DMS79 treated with DMSO at 0.1 percent for 48 hours (cell line): ENCODE measurements around the gene PTRH2.

Experiments used
- DNase-seq: peaks from one replicate; lab custom pipeline; 2025; lab: John Stamatoyannopoulos, UW

The PTRH2 gene

DNA sequence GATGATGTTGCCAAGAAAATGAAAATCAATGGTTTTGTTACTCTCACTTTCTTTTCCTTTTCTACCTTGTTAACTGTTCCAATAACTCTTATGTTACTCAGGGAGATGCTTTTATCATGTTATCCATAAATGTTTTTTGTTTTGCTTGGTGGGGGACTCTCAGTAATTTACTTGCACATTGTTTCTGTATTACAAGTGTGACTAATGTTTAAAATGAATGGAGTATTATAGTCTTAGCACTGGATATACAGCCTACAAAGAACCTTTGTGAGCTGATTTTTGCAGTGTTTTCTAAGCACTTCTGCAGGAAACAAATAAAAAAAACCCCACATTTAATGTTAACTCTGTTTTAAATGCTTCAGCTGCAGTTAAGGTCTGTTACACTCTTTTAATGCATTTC lies 12.3 kb upstream of the PTRH2 start:
- DNase-seq = no peak

DNA sequence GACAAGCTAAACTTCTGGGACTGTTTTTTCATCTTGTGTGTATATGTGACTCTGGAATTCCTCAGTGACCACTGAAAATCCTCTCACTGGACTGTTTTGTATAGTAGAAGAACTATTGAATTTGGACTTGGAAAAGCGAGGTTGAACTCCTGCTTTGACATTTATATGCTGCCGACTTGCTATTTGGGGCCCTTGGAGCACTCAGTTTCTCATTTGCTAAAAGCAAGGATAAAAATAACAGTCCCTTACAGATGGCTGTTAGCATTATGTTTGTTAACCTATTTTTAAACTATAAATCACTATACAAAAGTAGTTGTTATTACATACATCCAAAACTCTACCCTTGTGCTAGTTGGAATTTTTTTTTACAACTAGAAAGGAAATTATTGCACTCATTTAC lies 9.2 kb upstream of the PTRH2 start:
- no peak for DNase-seq

DNA sequence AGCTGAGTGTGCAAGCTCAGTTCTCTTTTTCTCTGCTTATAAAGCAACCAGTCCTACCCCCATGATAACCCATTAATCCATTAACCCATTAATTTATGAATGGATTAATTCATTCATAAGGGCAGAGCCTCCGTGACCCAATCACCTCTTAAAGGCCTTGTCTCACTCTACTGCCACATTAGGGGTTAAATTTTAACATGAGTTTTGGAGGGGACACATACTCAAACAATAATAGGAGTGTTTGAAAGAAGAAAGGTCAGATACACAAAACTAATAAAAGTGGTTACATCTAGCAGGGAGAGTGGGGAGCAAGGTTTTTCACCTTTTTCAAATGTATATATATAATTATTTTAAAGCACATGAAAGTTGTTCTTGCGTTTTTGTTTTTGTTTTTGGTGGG lies 7.0 kb upstream of the PTRH2 start:
- DNase-seq = no peak

DNA sequence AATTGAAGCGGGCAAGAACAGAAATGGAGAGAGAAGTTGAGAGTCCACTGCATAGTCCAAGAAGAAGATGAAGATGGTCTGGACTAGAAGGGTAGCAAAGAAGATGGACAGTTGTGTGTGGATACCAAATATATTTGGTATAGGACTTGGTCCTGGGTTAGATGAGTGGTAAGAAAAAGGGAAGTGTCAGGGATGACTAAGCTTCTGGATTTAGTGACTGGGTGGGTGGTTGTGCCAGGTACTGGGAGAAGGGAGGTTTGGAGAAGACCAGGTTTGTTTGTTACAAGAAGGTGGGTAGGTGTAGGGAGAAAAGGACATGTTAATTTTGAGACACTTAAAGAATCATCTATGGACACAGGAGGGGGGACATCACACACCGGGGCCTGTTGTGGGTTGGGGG lies 5.6 kb upstream of the PTRH2 start:
- no peak for DNase-seq

DNA sequence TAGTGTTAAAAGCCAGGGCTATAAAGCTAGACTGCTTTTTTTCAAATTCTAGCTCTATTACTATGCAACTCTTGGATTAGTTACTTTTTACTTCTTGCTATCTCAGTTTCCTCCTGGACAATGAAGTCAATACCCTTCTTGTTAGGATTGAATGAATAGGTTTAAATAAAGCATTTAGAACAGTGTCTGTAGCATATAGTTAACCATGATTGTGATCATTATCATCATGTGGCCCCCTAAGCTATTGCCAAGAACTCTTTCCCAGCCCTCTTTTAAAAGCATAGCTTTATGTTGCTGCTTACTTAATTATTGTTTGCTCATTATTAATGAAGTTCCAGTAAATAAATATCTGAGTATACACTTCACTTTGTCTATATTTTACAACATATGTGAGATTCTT lies 4.7 kb upstream of the PTRH2 start:
- DNase-seq = no peak

DNA sequence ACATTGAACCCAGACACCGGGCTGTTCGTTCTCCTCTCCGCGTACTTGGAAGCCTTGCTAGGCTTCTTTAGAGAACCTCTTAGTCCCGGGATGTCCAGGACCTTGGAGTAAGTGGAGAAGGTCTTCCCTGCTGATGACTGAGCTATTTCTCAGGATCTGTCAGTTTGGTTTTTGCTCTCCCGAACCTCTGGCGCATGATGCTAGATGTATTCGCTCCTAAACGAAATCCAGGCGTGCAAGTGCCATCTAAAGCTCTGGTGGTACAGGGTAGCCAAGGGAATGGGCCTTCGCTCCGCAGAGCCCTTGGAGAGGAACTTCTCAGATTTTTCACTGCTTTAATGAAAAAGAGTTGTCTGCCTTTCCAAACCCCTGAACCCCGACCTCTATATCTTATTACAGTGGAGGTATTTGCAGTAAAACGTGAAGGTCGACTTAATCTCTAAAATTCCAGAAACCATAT lies 771 bp upstream of the PTRH2 start:
- no peak for DNase-seq

DNA sequence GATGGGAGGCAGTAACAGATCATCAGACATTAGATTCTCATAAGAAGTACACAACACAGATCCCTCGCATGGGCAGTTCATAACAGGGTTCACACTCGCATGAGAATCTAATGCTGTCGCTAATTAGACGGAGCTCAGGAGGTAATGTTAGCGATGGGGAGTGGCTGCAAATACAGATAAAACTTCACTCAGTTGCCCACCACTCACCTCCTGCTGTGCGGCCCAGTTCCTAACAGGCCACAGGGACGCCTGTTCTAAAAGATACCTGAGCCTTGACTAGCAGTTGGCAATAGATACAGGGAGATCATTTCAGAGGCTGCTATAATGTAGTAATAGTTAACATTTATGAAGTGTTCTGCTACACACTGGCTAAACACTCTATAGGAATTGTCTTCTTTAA lies 4.9 kb downstream of the PTRH2 start:
- no peak for DNase-seq

DNA sequence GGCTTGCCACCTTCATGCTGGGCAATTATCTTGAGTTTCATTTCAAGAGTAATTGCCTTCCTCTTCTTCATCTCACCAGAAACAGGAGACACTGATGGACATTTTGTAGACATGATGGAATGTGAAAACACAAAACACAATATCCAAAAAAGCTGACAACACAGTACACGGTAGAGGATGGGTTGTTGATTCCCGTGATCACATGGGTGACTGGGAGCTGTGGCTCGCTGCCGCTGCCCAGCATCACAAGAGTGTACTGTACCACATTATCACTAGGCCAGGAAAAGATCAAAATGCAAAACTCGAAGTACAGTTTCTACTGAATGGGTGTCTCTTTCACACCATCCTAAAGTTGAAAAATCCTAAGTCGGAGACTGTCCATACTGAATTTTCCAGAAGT lies 7.4 kb downstream of the PTRH2 start:
- DNase-seq = no peak

DNA sequence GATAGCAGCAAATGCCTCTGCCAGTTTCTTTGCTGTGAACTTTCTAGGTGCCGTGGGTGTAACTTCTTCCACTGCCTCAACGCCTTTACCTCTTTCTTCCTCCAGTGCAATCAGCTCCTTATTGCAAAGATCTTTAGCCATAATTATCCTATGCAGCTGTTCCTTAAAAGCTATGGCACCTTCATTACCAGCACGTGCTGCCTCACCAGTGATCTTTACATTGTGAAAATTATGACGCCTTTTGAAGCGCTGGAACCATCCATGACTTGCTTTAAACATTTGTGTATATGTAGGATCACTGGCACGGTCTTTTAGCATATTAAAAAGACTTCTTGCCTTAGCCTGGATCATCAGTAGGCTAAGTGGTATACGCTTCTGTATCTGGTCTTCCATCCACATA lies 8.0 kb downstream of the PTRH2 start:
- no peak for DNase-seq

DNA sequence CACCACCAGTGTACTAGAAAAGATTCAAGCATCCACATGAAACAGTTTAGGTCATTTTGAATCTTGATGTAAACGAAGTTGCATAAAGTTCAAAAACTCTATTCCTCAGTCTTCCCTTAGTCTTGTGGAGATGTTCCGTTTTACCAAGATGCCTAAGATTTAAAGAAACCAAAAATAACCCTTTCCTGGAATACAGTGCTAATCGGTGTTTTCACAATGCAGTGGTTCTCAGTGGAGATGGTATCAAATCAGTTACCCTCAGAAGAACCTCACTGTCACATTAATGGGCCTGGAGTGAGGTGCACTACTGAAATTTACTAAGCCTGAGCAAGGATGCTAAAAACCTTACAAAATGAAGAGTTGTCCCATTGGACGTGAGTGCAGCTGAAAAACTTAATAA lies 9.1 kb downstream of the PTRH2 start:
- no peak for DNase-seq

DNA sequence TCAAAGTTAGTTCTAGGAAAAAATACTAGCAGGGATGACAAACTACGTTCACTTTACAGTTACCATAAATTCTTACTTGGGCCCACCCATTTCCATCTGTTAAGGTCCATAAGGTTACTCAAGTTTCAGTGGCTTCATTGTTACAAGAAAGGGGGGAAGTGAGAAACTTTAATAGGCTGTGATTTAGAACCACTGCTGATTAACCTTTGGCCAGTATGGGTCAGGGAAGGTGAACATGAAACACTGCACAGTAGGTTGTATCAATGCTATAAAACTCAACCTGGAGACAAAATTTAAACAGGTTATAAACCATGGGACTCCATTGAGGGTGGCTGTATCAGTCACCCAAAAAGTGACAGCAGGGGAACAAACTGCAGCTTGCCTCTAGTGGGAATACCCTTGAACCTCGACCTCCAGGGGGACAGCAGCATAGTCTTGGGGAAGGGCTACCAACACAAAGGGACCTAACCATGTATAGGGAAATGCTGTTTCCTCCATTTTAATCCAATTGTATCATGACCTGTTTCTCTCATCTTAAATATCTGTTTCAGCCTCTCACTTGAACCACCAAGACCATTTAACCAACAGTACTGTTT lies 10.4 kb downstream of the PTRH2 start:
- no peak for DNase-seq

DNA sequence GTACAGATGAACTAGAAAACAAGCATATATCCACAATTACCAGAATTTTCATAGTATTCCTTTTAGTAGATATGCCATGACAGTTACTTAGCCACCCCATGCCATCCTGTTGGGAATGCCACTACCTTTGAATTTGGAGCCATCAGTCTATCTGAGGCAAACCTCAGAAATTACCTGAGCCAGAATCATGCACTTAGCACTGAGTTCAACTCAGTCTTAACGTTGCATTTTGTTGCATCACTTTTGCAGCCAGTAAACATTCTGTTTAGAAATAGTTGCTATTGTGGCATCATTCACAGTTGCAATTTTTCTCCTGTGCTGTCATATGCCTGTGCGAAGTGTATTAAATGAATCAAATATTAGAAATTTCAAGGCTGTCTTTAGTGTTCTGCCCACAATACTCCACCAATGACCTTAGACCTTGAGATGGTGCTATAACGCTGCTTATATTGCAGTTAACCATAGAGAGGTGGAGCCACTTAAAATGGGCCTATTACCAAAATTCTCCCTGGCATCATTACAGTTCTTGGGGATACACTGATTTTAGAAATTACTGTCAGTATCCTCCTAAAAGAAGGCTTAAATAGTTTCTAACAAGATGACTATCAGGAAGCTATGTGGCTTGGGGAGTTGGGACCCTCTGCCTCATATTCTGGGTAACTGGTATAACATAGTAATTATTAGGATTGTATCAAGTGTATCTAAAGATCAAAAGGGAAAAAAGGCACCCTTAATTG lies 11.1 kb downstream of the PTRH2 start:
- DNase-seq = no peak

DNA sequence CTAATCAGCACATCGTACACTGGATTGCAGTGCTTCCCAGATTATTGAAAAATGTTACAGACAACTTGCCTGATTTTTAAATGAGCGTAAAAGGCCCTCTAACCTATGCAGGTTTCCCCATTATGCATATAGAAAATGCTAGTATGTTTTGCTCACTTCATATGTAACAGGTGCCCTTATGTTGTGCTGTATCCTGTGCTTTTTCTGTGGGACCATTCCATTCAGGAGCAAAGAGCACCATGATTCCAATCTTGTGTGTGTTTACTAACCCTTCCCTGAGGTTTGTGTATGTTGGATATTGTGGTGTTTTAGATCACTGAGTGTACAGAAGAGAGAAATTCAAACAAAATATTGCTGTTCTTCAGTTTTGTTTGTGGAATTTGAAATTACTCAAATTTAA lies 12.9 kb downstream of the PTRH2 start:
- DNase-seq = no peak

DNA sequence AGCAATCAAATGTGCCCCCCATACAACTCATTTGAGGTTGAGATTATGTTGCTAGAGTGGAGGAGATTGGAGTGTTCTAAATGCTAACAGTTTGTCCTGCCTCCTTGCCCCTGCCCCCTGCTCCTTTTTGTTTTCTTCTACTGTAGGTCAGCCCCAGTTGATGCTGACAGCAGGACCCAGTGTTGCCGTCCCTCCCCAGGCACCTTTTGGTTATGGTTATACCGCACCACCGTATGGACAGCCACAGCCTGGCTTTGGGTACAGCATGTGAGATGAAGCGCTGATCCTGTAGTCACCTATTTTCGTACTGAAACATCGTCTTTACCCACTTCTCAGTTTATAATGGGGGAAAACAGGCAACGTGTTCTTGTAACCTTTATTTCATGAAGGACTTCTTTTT lies 13.6 kb downstream of the PTRH2 start:
- DNase-seq = no peak

DNA sequence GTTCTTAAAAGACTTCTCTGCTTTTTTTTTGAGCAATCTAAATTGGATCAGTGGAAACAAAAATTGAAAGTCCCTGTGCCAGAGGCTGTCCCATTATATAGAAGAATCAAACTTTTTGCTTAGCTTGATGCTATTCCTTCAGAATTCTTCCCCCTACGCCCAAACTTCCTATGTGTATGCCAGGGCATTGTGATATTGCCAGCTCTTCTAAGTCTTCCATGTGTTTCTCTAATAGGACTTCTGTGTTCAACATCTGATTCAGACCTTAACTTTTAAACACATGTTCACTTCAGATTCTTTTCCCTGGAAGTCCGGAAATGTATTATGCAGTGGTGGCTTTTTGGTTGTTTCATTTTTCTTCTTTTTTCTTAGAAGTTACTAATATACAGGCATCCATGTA lies 18.7 kb downstream of the PTRH2 start:
- no peak for DNase-seq

DNA sequence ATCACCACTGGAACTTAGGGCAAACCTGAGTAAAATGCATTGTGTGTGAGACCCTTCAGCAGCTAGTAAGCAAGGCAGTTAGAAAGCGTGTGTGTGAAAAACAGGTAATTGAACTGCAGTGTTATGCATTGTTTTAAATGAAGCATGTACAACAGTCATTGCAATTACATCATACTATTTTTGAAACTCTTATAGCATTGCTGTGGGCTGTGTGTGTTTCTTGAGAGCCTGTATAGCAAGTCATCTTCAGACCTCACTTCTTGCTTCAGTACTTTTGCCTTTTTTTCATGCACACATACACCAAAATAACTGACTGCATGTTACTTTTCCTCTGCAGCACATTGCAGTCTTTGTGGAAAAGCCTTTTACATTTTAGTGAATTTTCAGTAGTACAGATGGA lies 19.2 kb downstream of the PTRH2 start:
- no peak for DNase-seq

DNA sequence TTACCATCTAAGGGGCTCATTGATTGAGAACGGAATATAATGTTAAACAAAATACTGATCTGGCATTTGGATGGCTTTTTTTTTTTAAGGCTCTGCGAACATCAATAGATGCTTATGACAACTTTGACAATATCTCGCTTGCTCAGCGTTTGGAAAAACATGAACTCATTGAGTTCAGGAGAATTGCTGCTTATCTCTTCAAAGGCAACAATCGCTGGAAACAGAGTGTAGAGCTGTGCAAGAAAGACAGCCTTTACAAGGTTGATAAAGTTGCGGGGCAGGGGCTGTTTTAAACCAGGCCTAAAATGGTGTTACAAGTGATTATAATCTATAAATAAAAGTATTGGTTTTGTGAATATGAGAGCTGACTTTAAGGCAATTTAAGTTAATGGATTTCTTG lies 22.3 kb downstream of the PTRH2 start:
- no peak for DNase-seq

DNA sequence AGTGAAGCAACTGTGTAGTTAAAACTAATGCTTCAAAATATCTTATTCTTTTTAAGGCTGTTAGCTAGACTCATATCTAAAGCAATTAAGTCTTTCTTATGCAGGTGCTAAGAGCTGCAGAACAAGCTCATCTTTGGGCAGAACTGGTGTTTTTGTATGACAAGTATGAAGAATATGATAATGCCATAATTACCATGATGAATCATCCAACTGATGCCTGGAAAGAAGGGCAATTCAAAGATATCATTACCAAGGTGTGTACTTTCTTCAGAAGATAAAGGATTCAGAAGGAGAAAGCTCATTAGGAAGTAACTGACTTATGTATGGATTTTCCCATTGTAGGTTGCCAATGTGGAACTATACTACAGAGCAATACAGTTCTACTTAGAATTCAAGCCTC lies 23.9 kb downstream of the PTRH2 start:
- DNase-seq = no peak

DNA sequence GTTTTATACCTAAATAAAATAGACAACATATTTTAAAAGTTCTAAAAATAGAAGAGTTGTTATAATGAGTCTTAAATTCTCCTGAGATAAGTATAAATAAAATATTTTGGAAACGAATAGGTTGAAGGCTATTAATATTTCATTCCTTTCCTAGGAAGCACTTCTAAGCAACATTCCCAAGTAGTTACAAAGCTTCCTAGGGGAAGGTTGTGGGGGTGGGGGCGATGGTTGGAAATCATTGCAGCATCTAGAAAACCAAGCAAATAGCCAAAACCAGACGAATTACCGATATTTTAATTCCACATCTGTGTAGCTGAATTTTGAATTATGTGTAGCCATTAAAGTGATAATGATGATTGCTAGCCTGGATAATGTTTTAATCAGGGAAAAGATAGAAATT lies 26.9 kb downstream of the PTRH2 start:
- DNase-seq = no peak

DNA sequence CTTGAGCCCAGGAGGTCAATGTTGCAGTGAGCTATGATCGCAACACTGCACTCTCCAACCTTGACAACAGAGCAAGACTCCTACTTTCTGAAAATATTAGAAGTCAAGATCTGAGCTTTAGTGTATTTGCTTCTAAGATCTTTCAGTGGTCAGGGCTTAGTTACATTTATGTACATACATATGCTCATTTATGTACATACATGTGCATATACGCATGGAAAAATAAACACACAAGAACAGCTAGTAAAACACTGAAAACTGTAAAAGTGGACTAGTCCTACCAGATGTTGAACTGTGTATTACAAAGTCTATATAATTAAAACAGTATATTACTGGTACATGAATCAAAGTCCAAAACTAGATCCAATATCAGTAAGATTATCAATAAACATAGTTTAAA lies 28.3 kb downstream of the PTRH2 start:
- DNase-seq = no peak

DNA sequence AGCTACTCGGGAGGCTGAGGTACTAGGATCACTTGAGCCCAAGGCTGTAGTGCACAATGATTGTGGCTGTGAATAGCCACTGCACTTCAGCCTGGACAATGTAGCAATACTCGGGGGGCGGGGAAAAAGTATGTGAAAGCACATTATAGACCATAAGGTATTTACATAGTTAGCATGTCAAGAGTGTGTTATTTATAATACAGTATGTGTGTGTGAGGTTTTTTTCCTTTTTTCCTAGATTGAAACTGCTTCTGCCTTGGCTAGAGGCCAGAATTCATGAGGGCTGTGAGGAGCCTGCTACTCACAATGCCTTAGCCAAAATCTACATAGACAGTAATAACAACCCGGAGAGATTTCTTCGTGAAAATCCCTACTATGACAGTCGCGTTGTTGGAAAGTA lies 30.5 kb downstream of the PTRH2 start:
- no peak for DNase-seq

DNA sequence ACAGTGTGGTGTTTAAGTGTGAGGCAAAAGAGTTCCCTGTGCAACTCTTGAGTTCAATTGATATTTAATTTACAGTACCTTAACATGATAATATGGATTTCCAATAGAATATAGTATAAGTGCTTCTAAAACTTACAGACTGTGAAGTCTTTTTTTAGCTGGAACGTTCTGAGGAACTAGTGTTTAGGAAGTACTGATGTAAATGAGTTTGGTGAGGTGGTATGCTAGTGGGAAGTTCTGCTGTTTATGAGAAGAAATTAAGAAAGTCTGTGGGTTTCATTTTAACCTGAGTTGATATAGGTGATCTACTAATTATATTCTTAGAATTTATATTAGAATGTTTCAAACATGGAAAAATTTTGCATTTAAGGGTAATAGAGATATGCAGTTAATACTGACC lies 32.0 kb downstream of the PTRH2 start:
- DNase-seq = no peak

DNA sequence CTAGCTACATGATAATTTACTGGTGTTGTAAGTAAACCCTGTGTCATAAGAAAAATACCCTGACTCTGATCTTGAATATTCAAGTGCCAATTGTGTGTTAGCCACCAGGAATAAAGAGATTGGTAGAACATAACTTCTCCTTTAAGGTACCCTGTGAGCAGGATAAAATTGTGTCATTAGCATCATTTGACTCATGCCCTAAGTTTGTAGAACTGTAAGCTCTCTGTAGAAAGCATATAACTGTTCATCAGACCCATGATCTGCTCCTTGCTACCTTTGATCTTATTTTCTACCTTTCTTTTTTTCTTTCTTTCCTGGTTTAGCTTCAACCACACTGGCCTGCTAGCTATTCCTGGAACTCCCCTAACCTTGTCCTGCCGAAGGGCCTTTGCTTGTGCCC lies 35.8 kb downstream of the PTRH2 start:
- no peak for DNase-seq

DNA sequence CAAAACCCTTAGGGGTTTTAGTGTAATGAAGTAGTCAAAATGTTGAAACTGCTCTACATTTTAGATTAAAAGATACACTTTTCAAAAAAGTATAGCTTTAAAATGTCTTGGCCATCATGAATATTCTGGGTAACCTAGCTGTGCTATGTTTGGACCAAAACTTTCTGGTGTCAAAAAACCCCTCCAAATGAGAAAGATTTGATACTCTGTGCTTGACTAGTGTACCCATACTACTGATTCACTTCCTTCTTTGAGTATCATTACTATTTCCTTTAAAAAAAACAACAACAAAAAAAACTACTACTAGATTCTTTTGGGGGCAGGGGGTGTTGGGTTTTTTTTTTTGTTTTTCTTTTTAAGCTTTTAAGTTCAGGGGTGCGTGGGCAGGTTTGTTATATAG lies 37.3 kb downstream of the PTRH2 start:
- DNase-seq = no peak
